SK-N-MC (cell line): Measurements from ENCODE around the gene TAAR1.

Experiments used
- EZH2 ChIP-seq: fragments of 200-600 bp; sonication (generic); IDR thresholded peaks from one replicate; pipeline ENCODE4 v1.6.1; 2017; ENCODE audit warnings: antibody characterized with exemption
- FOXP2 ChIP-seq: optimal IDR thresholded peaks from 2 replicates; pipeline ENCODE3; 2011; ENCODE audit warnings: mild to moderate bottlenecking, moderate library complexity; ENCODE audit not compliant: insufficient read depth; ENCODE audit errors: extremely low read length, control extremely low read depth
- POLR2AphosphoS5 ChIP-seq: IDR thresholded peaks from 2 replicates; pipeline ENCODE4 v1.6.1; 2012; ENCODE audit warnings: mild to moderate bottlenecking, low read depth, low read length, borderline replicate concordance

GRCh38 chr6:132669690-132670291 is 10.8 kb upstream of the TAAR1 start:
- TF ChIP-seq POLR2AphosphoS5: no peak
- TF ChIP-seq EZH2: no peak
- no peak for TF ChIP-seq FOXP2
